ENCODE data around the gene ASPDH. TPM values are rescaled to one million over a fixed set of nuclear protein-coding genes. Genes with fewer than 3 reads are reported as not detected.

The ASPDH gene
- total RNA-seq, 1 experiment from 2014 or later, result not detected

DNA sequence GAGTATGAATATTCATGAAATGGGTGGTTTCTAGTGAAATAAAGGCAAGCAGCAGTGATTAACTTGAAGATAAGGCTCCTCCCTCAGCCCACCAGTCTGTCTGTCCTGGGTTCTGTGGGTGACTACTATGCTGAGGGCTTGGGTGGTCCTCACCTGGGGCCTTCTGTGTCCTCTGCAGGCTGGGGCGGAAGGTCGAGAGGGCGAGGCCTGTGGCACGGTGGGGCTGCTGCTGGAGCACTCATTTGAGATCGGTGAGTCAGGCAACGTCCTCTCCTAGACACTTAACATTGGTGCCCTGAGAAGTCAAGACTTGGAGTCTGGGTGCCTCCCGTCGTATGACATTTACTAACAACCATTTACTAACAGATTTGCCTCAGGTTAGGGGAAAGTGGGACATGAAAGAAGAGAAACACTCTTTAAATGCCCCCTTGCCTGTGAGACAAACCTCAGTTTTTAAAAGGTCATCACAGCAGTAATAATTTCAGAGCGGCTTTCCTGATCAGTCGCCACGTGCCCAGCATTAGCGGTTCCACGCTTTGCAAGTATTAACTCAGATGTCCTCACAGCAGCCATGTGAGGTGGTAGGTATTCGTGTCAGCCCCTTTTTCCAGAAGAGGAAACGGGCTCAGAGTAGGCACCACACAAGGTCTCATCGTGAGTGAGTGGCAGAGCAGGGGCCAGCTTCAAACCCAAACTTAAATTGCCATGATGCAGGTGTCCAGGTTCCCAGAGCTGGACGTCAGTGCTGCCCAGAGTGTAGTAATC, 35.8 kb downstream of the ASPDH start:
- H3K4me3 Mint-ChIP-seq (ENCODE audit: unreplicated experiment), result peak overlapping the region; percentile 99
- peak overlapping the region; percentile 13 for H3K27ac Mint-ChIP-seq (ENCODE audit: low read depth, unreplicated experiment)
- ChIA-PET POLR2A (no interaction called here), CTCF (interaction anchor here (0.6 to 1.3 kb wide), 4 partner anchors 17 to 109 kb away, joined by 3 to 6 read pairs (median 4); partner anchors contain the start of gene MYBPC2)
- intact Hi-C loops (cut with micrococcal nuclease), result no loop called here
- no peaks in the 10 kb centered on the region for H3K9me3 Mint-ChIP-seq (ENCODE audit: unreplicated experiment)
- H3K27me3 Mint-ChIP-seq (ENCODE audit: insufficient read depth, unreplicated experiment), result no peaks in the 10 kb centered on the region
- H3K36me3 Mint-ChIP-seq (ENCODE audit: insufficient read depth, unreplicated experiment), result peaks cover 37% of the 10 kb centered on the region
- BruUV-seq (replicated peaks), result no TSS peak
- TF ChIP-seq CTCF (IDR thresholded peaks at IDR 0.05; ENCODE audit: unreplicated experiment), result no peak
- DNase-seq (ENCODE audit: unreplicated experiment), result no peak
- H3K4me1 Mint-ChIP-seq (ENCODE audit: insufficient read depth, unreplicated experiment), result peaks cover 13% of the 10 kb centered on the region

DNA sequence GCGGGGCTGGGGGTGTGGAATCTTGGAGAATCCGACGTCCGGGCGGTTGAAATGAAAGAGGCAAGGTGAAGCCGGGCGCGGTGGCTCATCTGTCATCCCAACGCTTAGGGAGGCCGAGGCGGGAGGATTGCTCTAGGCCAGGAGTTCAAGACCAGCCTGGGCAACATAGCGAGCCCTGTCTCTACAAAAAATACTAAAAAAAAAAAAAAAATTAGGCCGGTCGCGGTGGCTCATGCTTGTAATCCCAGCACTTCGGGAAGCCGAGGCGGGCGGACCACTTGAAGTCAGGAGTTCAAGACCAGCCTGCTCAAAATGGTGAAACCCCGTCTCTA, 36.8 kb downstream of the ASPDH start:
- POLR2A ChIA-PET, result interaction anchor here (0.6 to 1.5 kb wide), 2 partner anchors 93 to 119 kb away, joined by 4 to 6 read pairs; partner anchors contain the start of gene POLD1
- peak overlapping the region; percentile 88 for H3K27ac Mint-ChIP-seq (ENCODE audit: low read depth, unreplicated experiment)
- TSS peak; percentile 67 for BruUV-seq (replicated peaks)
- peaks cover 37% of the 10 kb centered on the region for H3K36me3 Mint-ChIP-seq (ENCODE audit: insufficient read depth, unreplicated experiment)
- no peaks in the 10 kb centered on the region for H3K27me3 Mint-ChIP-seq (ENCODE audit: insufficient read depth, unreplicated experiment)
- intact Hi-C loops (cut with micrococcal nuclease), result loop anchor here (1.0 kb wide), 2 partner anchors 34 to 93 kb away; partner anchors contain the start of genes JOSD2 and POLD1
- H3K9me3 Mint-ChIP-seq (ENCODE audit: unreplicated experiment), result no peaks in the 10 kb centered on the region
- CTCF ChIA-PET, result interaction anchor here (0.6 kb wide), 3 partner anchors 17 to 918 kb away, joined by 3 read pairs; no protein-coding TSS in a partner anchor
- H3K4me1 Mint-ChIP-seq (ENCODE audit: insufficient read depth, unreplicated experiment), result peaks cover 13% of the 10 kb centered on the region
- no peak for DNase-seq (ENCODE audit: unreplicated experiment)
- TF ChIP-seq CTCF (IDR thresholded peaks at IDR 0.05; ENCODE audit: unreplicated experiment), result no peak
- peak overlapping the region; percentile 99 for H3K4me3 Mint-ChIP-seq (ENCODE audit: unreplicated experiment)

- no peak for TF ChIP-seq CTCF (IDR thresholded peaks at IDR 0.05; ENCODE audit: unreplicated experiment)
- POLR2A ChIA-PET, result interaction anchor here (1.5 kb wide), 1 partner anchor 92 kb away, joined by 6 read pairs; the partner anchor contains the start of gene POLD1
- DNase-seq (ENCODE audit: unreplicated experiment), result peak; percentile 89
- intact Hi-C loops (cut with micrococcal nuclease), result loop anchor here (1.0 kb wide), 2 partner anchors 35 to 92 kb away; partner anchors contain the start of genes JOSD2 and POLD1
- H3K36me3 Mint-ChIP-seq (ENCODE audit: insufficient read depth, unreplicated experiment), result peaks cover 37% of the 10 kb centered on the region
- H3K27me3 Mint-ChIP-seq (ENCODE audit: insufficient read depth, unreplicated experiment), result no peaks in the 10 kb centered on the region
- CTCF ChIA-PET, result interaction anchor here (0.6 kb wide), 1 partner anchor 918 kb away, joined by 3 read pairs; no protein-coding TSS in a partner anchor
- BruUV-seq (replicated peaks), result TSS peak; percentile 43
- peaks cover 13% of the 10 kb centered on the region for H3K4me1 Mint-ChIP-seq (ENCODE audit: insufficient read depth, unreplicated experiment)
- peak within 1 kb of the TSS; percentile 88 for H3K27ac Mint-ChIP-seq (ENCODE audit: low read depth, unreplicated experiment)
- H3K9me3 Mint-ChIP-seq (ENCODE audit: unreplicated experiment), result no peaks in the 10 kb centered on the region
- H3K4me3 Mint-ChIP-seq (ENCODE audit: unreplicated experiment), result peak within 1 kb of the TSS; percentile 99
Observed at GRCh38 chr19:50476224-50476906, 37.3 kb downstream of the ASPDH start, which contains the start of the genes EMC10 and GARIN5A. EMC10 (plus strand) TSS chr19:50476507; CDS start chr19:50476545, 38 bp downstream. GARIN5A (minus strand) TSS chr19:50476848; CDS start chr19:50476388, 460 bp downstream.
